Activated naive CD4-positive, alpha-beta T cell (primary cell): ENCODE results near the gene BPIFB3.
"Not testable (repeated sequence)": the region's sequence is repeated elsewhere in the genome, so short reads cannot be mapped to it uniquely, and the experiment has no call there.

Experiments
- DNase-seq, 4 experiments: peaks; one replicate each; lab custom pipeline; 2025; lab: John Stamatoyannopoulos, UW

The BPIFB3 gene

DNA sequence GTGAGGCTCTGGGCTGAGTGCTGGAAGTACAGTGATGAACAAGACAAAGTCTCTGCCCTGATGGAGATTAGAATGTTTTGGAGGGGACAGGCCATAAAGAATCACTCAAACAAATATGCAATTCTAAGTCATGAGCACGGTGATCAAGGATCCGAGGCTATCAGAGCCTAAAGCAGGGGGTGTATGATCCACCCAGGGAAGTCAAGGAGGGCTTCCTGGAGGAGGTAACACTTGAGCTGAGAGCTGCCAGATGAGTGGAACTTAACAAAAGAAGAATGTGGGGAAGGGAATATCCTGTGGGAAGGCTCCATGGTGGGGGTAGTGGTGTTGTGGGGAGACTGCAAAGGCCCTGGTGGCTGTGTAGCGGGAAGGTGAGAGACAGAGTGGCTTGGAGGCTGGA lies 38.0 kb downstream of the BPIFB3 start:
- DNase-seq: no peak

DNA sequence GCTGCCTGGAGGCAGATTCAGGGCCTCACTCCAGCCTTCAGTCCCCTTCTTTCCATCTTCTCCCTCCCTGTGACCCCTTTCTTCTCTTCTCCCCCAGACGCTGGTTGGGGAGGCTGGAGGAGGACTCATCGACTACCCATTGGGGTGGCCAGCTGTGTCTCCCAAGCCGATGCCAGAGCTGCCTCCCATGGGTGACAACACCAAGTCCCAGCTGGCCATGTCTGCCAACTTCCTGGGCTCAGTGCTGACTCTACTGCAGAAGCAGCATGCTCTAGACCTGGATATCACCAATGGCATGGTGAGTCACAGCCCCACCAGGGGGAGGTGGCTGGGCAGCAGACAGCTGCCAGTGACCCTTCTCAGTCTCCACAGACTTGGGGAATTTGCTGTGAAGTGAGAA lies 38.7 kb downstream of the BPIFB3 start:
- no peak for DNase-seq

DNA sequence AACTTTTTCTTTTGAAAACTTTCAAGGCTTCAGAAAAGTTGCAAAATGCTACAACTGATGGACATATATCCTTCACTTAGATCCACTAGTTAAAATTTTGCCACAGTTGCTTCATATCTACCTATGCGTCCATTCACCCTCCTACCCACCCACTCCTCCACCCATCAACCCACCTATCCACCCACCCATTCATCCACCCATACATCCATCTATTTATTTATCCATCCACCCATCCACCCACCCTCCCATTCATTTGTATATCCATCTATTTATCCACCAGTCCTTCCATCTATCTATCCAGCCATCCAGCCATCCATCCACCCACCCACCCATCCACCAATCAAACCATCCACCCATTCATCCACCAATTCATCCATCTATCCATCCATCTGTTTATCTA lies 39.4 kb downstream of the BPIFB3 start:
- DNase-seq: no peak

DNA sequence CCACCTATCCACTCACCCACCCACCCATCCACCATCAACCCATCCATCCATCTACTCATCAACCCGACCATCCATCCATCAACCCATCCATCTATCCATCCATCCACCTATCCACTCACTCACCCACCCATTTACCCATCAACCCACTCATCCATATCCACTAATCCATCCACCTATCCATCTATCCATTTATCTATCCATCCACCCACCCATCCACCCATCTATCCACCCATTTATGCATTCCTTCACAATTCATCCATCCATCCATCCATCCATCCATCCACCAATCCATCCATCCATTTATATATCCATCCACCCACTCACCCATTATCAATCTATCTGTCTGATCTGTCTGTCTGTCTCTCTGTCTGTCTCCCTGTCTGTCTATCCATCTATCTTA lies 39.9 kb downstream of the BPIFB3 start:
- no peak for DNase-seq

DNA sequence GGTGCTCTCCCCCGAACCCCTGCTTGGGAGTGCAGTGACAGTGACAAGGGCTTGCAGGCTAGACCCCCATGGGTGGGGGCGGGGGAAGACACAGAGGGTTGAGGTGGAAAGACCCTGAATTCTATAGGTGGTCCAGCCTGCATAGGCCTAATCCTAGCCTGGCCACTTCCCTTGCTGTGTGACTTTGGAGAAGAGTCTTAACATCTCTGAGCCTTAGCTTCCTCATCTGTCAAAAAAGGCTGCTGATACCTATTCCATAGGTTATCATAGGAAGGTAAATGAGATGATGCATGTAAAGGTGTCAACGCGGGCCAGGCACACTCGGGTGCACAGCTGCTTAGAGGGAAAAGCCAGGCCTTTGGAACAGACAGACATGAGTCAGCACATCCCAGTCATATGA lies 41.5 kb downstream of the BPIFB3 start:
- DNase-seq: no peak

DNA sequence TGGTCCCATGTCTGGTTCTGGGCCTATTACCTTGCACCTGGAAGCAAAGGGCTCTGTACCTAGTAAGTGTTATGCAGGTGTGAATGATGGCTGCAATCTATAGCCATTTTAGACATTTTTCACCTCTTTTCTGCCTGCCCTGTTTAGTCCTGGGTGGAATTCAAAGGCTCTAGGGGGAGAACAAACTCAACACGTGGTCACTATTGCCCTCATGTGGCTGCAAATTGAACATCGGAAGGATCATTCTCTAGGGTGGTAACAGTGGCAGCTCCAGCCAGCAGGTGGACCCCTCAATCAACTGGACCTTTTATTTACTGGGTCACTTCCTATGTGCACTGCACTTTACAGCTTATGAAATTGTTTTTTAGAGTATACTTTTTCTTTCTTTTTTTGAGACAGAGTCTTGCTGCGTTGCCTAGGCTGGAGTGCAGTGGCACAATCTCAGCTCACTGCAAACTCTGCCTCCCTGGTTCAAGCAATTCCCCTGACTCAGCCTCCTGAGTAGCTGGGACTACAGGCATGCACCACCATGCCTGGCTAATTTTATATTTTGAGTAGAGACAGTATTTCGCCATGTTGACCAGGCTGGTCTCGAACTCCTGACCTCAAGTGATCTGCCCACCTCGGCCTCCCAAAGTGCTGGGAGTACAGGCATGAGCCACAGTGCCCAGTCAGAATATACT lies 42.3 kb downstream of the BPIFB3 start:
- DNase-seq: not testable (repeated sequence)

DNA sequence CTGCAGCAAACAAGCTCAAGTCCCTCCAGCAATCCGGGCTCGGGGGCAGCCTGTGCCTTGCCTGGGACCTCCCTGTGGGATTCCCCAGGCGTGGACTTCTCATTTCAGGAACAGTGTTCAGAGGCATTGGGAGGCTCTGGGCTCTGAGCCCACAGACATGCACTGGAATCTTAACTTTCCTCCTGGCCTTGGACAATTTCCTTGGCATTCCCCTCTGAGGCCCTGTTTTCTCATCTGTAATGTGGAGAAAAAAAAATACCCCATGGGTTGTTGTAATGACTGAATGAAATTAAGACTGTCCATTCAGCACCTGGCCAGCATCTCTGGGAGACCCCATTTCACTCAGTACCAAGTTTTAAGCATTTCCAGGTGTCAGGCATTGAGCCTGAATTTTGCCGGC lies 43.3 kb downstream of the BPIFB3 start:
- no peak for DNase-seq

DNA sequence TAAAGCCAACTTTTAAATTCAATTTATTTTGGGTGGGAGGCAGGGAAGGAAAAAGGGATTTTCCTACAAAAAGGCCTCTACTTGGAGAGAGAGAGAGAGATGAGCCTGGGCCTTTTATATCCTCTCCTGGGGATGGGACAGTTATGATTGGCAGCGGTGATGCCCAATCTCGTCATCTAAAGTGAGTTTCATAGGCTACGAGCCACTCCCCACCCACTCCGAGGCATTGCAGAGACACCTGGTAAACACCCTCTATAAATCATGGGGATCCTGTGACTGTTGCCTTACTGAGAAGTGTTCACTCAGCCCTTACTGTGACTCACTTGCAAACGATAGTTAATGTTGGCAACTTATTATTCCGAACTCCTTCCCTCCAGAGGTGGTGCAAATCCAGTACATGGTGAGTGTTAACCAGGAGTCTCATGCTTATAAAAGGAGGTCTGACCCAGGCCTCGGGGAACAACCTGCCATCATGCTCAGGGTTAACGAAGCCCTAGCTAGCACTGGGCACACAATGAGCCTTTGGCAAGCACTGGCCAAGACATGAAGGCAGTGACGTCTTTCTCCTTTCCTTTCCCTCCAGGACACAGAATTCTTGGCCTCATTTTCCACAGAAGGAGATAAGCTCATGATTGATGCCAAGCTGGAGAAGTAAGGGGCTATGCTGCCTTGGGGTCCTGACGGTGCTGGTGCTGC lies 46.3 kb downstream of the BPIFB3 start:
- DNase-seq: no peak

DNA sequence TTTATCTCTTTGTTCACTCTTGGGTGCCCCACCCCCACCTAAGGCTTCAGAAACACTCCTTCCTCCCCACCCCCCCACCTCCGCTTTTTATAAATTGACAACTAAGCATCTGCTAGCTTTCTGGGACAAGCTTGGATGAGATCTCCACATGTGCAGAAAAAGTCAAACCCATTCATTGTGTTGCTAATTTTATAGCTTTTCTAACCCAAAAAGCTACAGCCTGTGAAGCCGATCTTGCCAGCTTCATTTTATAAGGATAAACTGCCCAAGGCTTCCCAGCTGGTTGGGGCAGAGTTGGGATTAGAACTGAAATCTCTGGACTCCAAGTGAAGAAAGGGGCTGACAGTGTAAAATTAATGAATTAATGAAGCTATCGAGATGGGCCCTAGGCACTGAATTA lies 49.9 kb downstream of the BPIFB3 start:
- DNase-seq: no peak

DNA sequence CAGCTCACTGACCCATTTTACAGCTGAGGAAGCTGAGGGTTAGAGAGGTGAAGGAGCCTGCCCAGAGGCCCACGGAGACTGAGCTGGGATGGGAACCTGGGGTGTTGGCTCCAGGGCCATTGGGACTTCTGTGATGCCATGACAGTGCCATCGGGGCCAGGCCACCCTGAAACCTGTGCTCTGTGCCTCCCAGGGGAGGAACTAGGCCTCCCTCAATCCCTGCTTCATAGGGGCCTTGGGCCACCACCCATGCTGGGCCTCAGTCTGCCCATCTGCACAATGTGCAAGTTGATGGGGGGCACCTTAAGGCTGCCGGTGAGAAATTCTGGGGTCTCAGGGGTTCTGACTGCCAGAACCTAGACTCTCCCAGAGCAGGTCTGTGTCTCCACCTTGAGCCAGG lies 50.6 kb downstream of the BPIFB3 start:
- DNase-seq: no peak

DNA sequence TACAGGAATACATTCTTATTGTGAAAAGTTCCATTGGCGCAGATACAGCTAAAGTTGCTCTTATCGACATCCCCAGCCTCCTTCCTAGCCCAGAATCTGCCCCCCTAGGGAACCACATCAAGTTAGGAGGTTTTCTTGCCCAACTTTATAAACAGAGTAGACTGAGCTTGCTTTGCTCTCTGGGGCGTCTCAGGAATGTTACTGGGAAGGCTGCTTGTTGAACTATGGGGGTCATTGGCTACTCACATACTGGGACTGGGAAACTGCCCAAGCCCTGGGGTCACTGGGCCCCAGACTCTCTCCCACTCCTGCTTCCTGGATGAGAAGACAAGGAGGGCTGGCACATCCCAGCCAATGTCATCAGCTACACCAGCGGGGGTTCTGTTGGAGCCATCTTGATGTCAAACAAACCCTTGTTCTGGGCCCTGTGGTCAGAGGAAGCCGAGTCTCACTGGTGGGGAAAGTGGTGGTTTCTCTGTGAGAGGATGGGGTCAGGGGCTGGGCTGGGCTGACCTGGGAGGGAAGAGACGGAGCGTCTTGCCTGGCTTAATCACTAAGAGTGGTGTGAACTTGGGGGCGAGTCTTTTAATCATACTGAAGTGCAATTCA lies 51.7 kb downstream of the BPIFB3 start:
- no peak for DNase-seq

DNA sequence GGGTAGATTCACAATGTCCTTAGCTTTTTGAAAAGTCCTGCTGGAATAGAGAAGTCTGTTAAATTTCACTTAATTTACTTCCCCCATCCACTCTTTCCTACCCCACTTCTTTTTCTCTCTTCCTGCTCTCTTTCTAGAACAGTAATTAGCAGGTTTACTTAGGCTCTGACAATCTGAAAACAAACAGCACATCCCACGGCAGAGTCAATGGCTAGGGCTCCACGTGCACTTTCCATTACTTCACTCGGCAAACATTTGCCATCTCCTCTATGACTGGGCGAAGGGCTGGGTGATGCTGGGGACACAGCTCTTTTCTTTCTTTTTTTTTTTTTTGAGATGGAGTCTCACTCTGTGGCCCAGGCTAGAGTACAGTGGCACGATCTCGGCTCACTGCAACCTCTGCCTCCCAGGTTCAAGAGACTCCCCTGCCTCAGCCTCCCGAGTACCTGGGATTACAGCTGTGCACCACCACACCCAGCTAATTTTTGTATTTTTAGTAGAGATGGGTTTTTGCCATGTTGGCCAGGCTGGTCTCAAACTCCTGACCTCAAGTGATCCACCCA lies 52.4 kb downstream of the BPIFB3 start:
- DNase-seq: not testable (repeated sequence)

DNA sequence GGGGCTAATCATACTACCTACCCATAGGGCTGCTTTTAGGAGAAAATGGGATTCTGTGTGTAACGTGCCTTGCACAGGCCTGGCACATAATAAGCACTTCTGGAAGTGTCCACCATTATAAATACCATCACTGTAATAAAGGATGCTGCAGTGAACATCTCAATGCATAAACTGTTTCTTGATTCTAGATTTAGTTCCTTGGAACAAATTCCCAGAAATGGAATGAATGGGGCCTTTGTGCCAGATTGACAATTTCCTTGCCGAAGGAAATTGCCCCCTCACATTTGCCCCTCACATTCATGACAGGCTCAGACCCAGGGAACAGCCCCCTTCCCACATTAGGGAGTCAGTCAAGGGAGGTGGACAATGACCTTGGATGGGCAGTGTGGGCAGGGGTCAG lies 55.0 kb downstream of the BPIFB3 start:
- DNase-seq: no peak

DNA sequence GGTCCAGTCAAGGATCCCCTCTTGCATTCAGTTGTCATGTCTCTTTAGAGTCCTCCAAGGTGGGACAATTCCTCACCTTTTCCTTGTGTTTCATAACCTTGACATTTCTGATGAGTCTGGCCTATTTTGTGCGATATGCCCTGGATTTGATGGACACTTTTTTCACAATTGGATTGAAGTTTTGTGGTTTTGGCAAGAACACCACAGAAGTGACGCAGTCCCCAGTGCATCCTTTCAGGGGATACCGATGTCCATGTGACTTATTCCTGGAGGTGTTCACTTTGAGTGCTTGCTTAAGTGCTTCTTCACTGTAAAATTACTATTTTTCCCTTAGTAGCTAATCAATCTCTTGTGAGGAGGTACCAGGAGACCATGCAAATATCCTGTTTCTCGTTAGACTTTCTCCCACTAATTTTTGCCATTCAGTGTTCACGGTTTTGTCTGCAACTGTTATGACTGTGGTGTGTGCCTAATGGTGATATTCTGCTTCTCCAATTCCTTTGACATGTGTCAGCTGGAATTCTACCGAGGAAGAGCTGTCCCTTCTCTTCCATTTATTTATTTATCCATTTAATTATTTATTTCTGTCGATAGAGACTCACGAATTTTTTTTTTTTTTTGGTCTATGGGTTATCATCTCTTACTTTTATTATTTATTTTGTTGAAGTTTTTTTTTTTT lies 56.6 kb downstream of the BPIFB3 start:
- no peak for DNase-seq

DNA sequence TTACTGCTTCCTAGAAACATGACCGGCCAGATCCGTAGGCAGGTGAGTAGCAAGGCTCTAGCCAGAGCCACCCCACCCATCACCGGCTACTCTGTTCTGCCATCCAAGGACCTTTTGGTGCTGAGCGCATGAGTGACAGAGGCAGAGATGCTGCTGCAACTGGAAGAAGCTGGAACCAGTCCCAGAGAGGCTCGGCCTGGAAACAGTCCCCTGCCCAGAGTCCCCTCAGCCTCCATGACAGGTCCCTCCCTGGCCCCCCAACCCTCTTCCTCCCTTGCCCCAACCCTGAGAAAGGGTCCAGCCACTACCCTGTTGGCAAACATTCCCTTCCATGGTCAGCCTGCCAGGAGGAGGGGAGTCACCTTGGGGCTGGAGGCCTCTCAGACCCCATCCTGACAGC lies 57.6 kb downstream of the BPIFB3 start:
- DNase-seq: no peak

DNA sequence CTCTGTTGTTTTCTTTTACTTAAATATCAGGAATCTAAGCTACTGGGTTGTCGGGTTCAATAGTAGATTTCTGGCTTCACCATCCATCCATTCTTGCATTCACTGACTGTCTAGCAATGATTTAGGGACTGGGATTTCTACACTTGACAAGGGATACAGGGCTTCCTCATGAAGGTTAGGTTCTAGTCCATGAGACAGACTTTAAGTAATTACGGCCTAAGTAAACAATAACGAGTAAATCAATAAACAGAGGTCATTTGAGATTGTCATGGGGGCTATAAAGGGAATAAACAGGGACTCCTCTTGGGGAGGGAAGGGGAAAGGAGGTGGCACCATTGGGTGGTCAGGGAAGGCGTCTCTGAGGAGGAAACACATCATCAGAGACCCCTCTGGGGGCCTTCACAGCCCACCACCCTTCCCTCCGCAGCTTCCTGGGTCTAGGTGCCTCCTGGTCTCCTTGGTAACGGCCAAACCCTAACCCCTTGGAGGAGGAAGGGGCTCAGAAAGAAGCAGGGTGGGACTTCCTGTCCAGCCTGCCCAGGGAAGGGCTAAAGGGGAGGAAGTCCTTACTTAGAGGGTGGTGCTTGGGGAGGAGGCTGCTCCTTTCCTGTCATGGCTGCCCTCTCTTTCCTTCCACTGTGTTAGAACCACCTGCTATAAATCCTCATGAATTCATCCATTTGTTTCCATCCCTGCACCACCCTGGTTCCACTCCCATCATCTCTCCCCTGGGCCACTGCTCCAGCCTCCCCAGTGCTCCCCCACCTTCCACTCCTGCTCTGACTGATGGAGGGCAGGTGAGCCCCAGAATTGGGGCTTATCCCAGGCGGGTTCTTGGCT lies 59.1 kb downstream of the BPIFB3 start:
- no peak for DNase-seq

DNA sequence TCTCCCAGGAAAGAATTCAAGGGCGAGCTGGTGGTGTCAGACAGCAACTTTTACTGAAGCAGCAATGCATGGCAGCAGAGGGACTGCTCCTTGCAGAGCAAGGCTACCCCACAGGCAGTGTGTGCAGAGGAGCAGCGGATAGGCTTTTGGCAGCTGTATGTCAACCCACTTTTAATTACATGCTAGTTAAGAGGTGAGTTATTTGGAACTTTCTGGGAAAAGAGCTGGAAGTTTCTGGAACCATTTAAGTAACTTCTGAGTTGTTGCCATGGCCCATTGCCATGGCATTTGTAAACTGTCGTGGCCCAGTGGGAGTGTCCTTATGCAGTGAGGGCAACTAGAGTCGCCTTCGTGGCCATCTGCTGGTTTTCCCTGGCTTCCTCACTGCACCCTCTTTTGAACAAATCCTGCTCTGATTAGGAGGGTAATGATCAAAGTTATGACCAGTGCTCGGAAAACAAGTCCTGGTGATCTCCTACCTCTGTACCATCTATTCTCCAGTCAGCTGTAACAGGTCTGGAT lies 59.7 kb downstream of the BPIFB3 start:
- DNase-seq: no peak

DNA sequence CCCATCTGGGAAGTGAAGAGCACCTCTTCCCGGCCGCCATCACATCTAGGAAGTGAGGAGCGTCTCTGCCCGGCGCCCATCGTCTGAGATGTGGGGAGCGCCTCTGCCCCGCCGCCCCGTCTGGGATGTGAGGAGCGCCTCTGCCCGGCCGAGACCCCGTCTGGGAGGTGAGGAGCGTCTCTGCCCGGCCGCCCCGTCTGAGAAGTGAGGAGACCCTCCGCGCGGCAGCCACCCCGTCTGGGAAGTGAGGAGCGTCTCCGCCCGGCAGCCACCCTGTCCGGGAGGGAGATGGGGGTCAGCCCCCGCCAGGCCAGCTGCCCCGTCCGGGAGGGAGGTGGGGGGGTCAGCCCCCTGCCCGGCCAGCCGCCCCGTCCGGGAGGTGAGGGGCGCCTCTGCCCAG lies 61.8 kb downstream of the BPIFB3 start:
- DNase-seq: not testable (repeated sequence)

DNA sequence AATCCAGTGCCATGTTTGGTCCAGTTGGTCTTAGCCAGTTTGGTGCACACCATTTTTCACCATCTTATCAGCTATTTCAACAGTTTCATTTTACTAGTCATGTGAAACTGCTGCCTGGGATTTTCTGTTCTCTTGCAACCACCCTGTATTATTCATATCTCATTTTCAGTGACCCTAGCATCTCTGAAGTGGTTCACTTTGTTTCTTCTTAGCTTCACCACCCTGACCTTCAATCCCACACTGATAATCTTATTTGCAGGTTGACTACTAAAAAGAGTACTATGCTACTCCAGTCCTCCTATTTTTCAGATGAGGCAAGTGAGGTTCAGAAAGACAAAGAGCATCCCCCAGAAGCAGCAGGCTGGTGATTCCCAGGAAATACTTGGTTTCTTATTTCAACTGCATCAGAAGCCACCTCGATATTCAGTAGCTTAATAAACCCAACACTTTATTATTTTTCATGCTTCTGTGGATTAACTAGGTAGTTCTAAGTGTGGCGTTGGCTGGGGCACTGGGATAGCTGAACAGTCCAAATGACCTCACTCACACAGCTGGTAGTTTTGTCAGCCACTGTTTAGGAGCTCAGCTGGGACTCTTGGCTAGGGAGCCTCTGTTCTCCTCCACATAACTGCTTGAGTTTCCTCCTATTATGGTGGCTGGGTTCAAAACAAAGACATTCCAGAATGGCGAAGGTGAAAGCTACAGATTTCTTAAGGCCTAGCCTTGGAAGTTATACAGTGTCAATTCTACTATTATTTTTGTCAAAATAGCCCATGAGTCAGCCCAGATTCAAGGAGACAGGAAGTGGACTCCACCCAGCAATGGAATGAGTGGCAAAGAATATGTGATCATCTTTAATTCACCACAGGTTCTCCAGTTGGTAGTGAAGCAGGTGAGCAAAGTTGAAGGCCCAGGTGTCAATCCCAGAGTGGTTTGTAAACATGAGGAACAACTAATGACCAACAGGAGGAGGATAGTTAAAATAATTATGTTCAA lies 66.3 kb downstream of the BPIFB3 start:
- no peak for DNase-seq

DNA sequence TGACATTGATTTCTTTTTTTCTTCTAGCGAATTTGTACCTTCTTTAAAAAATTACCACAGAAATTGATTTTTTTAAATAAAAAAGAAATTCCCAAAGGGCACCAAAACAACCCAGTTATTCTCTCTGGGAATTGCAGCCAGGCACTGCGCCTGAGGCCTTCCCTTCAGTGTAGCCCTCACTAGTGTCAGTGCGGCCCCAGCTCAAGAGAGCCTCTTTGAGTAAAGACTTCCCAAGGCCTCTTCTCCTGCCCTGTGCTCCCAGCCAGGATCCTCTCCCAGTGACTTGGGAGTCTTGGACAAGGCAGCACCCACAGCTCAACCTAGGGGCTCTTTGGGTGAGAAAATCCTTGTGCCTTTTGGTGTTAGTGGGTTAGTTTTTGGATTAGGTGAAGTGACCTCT lies 67.2 kb downstream of the BPIFB3 start:
- DNase-seq: no peak
